Raji (cell line): ENCODE data around the gene BMX.

Experiments
- POLR2A ChIP-seq: IDR thresholded peaks from 2 replicates; pipeline ENCODE4 v1.6.1; 2011; ENCODE audit warnings: low read depth, low read length, control low read depth; ENCODE audit not compliant: insufficient read depth

The BMX gene

DNA sequence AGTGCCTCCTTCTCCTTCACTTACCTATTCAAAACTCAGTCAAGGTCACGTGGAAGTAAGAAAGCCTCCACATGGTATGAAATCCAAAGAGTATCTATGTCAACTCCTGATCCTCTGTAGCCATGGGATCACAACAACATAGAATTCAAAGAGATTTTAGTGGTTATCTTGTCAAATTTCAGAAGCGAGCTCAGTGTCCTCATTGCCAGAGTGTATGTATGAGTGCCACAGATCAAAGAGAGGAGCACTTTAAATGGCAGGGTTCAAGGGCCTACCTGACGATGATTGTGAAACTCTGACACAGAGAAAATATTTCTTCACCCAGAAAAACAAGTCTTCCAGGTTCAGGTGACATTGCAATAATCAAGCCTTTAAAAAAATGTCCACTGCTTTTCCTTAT lies 101.3 kb downstream of the BMX start:
- TF ChIP-seq POLR2A = no peak

DNA sequence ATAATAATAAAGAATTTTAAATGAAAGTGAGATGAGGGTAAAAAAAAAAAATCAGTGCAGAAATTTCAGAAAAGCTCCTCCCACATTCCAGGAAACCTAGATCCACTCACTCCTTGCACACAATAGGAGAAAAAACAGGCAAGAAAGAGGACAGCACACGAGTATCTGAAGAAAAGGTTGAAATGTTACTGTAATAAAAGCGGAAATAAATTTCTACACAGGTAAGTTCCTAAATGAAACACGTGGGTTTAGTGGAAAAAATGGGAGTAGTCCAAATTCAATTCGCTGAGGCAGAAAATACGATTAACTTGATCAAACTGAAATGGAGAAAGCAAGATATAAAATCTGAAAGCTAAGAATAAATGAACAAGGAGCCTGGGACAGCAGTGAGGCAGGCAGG lies 102.2 kb downstream of the BMX start:
- TF ChIP-seq POLR2A = no peak

DNA sequence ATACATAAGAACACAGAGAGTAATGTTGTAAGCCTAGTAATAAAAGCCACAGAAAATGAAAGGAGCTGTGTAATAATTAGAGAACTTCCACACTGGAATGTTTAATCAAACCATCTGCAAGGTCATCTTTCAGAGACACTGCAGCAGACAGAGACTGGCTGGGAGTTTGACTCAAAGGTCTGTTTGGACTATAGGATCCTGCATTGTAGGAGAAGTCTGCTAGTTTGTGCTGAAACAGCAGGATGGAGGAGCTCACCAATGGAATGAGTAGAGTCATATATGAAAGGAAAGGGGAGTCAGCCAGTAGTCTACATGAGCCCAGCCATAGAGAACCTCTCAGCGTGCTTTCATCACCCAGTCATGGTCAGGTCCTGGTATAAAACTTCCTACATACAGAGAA lies 104.6 kb downstream of the BMX start:
- no peak for TF ChIP-seq POLR2A
